NCI-H345 treated with DMSO at 0.1 percent for 48 hours (cell line): ENCODE data around the gene RTRAF.

ENCODE experiments used
- DNase-seq: peaks from one replicate; lab custom pipeline; 2025; ENCODE audit not compliant: unreplicated experiment; lab: John Stamatoyannopoulos, UW

RTRAF gene

GRCh38 chr14:51993285-51993920 lies 4.1 kb downstream of the RTRAF start:
- DNase-seq = no peak

GRCh38 chr14:51996148-51996746 lies 6.9 kb downstream of the RTRAF start:
- no peak for DNase-seq

GRCh38 chr14:51998348-51998747 lies 9.0 kb downstream of the RTRAF start:
- no peak for DNase-seq

- DNase-seq = no peak
Measured at GRCh38 chr14:51999084-51999483, 9.7 kb downstream of the RTRAF start.

GRCh38 chr14:52000019-52000582 lies 10.8 kb downstream of the RTRAF start:
- DNase-seq = no peak

GRCh38 chr14:52000696-52001095 lies 11.3 kb downstream of the RTRAF start:
- no peak for DNase-seq

GRCh38 chr14:52002542-52002941 lies 13.2 kb downstream of the RTRAF start:
- no peak for DNase-seq

- DNase-seq = no peak
Measured at GRCh38 chr14:52003324-52003723, 14.0 kb downstream of the RTRAF start.

- DNase-seq = no peak
Measured at GRCh38 chr14:52005625-52006024, 16.3 kb downstream of the RTRAF start.

GRCh38 chr14:52006361-52006760 lies 17.0 kb downstream of the RTRAF start:
- DNase-seq = no peak

GRCh38 chr14:52007211-52007610 lies 17.9 kb downstream of the RTRAF start:
- DNase-seq = no peak

GRCh38 chr14:52007637-52008036 lies 18.3 kb downstream of the RTRAF start:
- DNase-seq = no peak

GRCh38 chr14:52008136-52008535 lies 18.8 kb downstream of the RTRAF start:
- DNase-seq = no peak

GRCh38 chr14:52010173-52010693 lies 20.9 kb downstream of the RTRAF start:
- DNase-seq = no peak

GRCh38 chr14:52011523-52011922 lies 22.2 kb downstream of the RTRAF start:
- DNase-seq = no peak

- DNase-seq = no peak
Measured at GRCh38 chr14:52012635-52013034, 23.3 kb downstream of the RTRAF start.

GRCh38 chr14:52013984-52014600 lies 24.7 kb downstream of the RTRAF start:
- no peak for DNase-seq

GRCh38 chr14:52014601-52015267 lies 25.4 kb downstream of the RTRAF start:
- no peak for DNase-seq

- DNase-seq = no peak
Measured at GRCh38 chr14:52015411-52016030, 26.2 kb downstream of the RTRAF start.

- no peak for DNase-seq
Measured at GRCh38 chr14:52018252-52018651, 28.9 kb downstream of the RTRAF start.

- DNase-seq = no peak
Measured at GRCh38 chr14:52018970-52019369, 29.6 kb downstream of the RTRAF start.
